H9 (cell line): Measurements from ENCODE around the gene LRMDA. TPM values are rescaled to one million over a fixed set of nuclear protein-coding genes. Genes with fewer than 3 reads are reported as not detected.

Source experiments
- DNase-seq: peaks from one replicate; pipeline ENCODE4 v3.0.0-alpha.2; 2017
- H2AFZ ChIP-seq: one replicate; pipeline ENCODE4 v1.6.1; 2013; ENCODE audit warnings: mild to moderate bottlenecking, low read length, control low read depth, moderate library complexity
- H2AK5ac ChIP-seq: 2 replicates; pipeline ENCODE4 v1.6.1; 2013; ENCODE audit warnings: low read length, control low read depth, mixed read lengths; ENCODE audit not compliant: insufficient read length
- H2BK120ac ChIP-seq: one replicate; pipeline ENCODE4 v1.6.1; 2013; ENCODE audit warnings: low read depth, mild to moderate bottlenecking, low read length, control low read depth, inconsistent platforms; ENCODE audit not compliant: poor library complexity, severe bottlenecking
- H2BK12ac ChIP-seq: 2 replicates; pipeline ENCODE4 v1.6.1; 2013; ENCODE audit warnings: low read length, control low read depth, mixed read lengths, low read depth; ENCODE audit not compliant: insufficient read length
- H2BK15ac ChIP-seq: 2 replicates; pipeline ENCODE4 v1.6.1; 2013; ENCODE audit warnings: low read depth, low read length, control low read depth
- H2BK20ac ChIP-seq: one replicate; pipeline ENCODE4 v1.6.1; 2013; ENCODE audit warnings: low read depth, mild to moderate bottlenecking, low read length, control low read depth, inconsistent platforms; ENCODE audit not compliant: poor library complexity, severe bottlenecking
- H2BK5ac ChIP-seq: 2 replicates; pipeline ENCODE4 v1.6.1; 2013; ENCODE audit warnings: low read length, control low read depth, mixed read lengths; ENCODE audit not compliant: insufficient read length
- H3K14ac ChIP-seq: 2 replicates; pipeline ENCODE4 v1.6.1; 2013; ENCODE audit warnings: low read length, control low read depth; ENCODE audit not compliant: insufficient read depth
- H3K18ac ChIP-seq: 2 replicates; pipeline ENCODE4 v1.6.1; 2013; ENCODE audit warnings: low read depth, mild to moderate bottlenecking, mixed read lengths, low read length, control low read depth; ENCODE audit not compliant: insufficient read length
- H3K23ac ChIP-seq: 2 replicates; pipeline ENCODE4 v1.6.1; 2013; ENCODE audit warnings: low read length, control low read depth, mixed read lengths, low read depth; ENCODE audit not compliant: insufficient read length
- H3K23me2 ChIP-seq: 2 replicates; pipeline ENCODE4 v1.6.1; 2013; ENCODE audit warnings: low read depth, mild to moderate bottlenecking, mixed read lengths, low read length, control low read depth; ENCODE audit not compliant: insufficient read length, poor library complexity, severe bottlenecking
- H3K27ac ChIP-seq: 2 replicates; pipeline ENCODE4 v1.5.1; 2013; ENCODE audit warnings: low read length, control low read depth, mixed read lengths, low read depth; ENCODE audit not compliant: insufficient read length
- H3K27me3 ChIP-seq: 2 replicates; pipeline ENCODE4 v1.6.1; 2013; ENCODE audit warnings: low read length, control low read depth, inconsistent platforms; ENCODE audit not compliant: insufficient read depth
- H3K4ac ChIP-seq: 2 replicates; pipeline ENCODE4 v1.6.1; 2013; ENCODE audit warnings: low read depth, mild to moderate bottlenecking, control low read depth, inconsistent platforms, low read length, moderate library complexity
- H3K4me1 ChIP-seq: 2 replicates; pipeline ENCODE4 v1.6.1; 2013; ENCODE audit warnings: low read length, control low read depth, inconsistent platforms; ENCODE audit not compliant: insufficient read depth
- H3K4me2 ChIP-seq: 2 replicates; pipeline ENCODE4 v1.6.1; 2013; ENCODE audit warnings: low read length, control low read depth, mixed read lengths; ENCODE audit not compliant: insufficient read length, insufficient read depth
- H3K56ac ChIP-seq: 2 replicates; pipeline ENCODE4 v1.6.1; 2013; ENCODE audit warnings: low read depth, mild to moderate bottlenecking, mixed read lengths, low read length, control low read depth; ENCODE audit not compliant: insufficient read length
- H3K79me1 ChIP-seq: 2 replicates; pipeline ENCODE4 v1.6.1; 2013; ENCODE audit warnings: low read depth, mild to moderate bottlenecking, moderate library complexity, low read length, control low read depth, inconsistent platforms; ENCODE audit not compliant: insufficient read depth, poor library complexity, severe bottlenecking
- H3K79me2 ChIP-seq: 2 replicates; pipeline ENCODE4 v1.6.1; 2013; ENCODE audit warnings: low read length, control low read depth, inconsistent platforms; ENCODE audit not compliant: insufficient read depth
- H3K9ac ChIP-seq: 2 replicates; pipeline ENCODE4 v1.6.1; 2013; ENCODE audit warnings: low read length, control low read depth, mixed read lengths; ENCODE audit not compliant: insufficient read length; ENCODE audit errors: extremely low read depth
- H3K9me3 ChIP-seq: one replicate; pipeline ENCODE4 v1.6.1; 2013; ENCODE audit warnings: low read depth, low read length, inconsistent platforms; ENCODE audit not compliant: control insufficient read depth
- H3T11ph ChIP-seq: one replicate; pipeline ENCODE4 v1.6.1; 2013; ENCODE audit warnings: mild to moderate bottlenecking, low read length, control low read depth, inconsistent platforms
- H4K20me1 ChIP-seq: one replicate; pipeline ENCODE4 v1.6.1; 2013; ENCODE audit not compliant: control insufficient read depth, insufficient read length, insufficient read depth
- H4K5ac ChIP-seq: 2 replicates; pipeline ENCODE4 v1.6.1; 2013; ENCODE audit warnings: low read depth, mild to moderate bottlenecking, mixed read lengths, low read length, control low read depth; ENCODE audit not compliant: insufficient read length
- H4K8ac ChIP-seq: replicated peaks from 2 replicates; pipeline ENCODE4 v1.6.1; 2013; ENCODE audit warnings: low read length, control low read depth, mixed read lengths, low read depth; ENCODE audit not compliant: insufficient read length
- H4K91ac ChIP-seq: 2 replicates; pipeline ENCODE4 v1.6.1; 2013; ENCODE audit warnings: low read depth, mild to moderate bottlenecking, moderate library complexity, mixed read lengths, low read length, control low read depth; ENCODE audit not compliant: insufficient read length
- H3K27ac Mint-ChIP-seq, 3 experiments: 2 replicates in 2 of 3; 3 replicates in 1 of 3; pipeline ENCODE4 v1.8.0; 2020 to 2021; ENCODE audit warnings: mixed read lengths in 3 of 3, mild to moderate bottlenecking in 1 of 3, moderate library complexity in 1 of 3
- H3K27me3 Mint-ChIP-seq: 2 replicates; pipeline ENCODE4 v1.8.0; 2021; ENCODE audit warnings: low read depth, mild to moderate bottlenecking, moderate library complexity, mixed read lengths
- H3K36me3 Mint-ChIP-seq, 3 experiments: 2 replicates in 2 of 3; 3 replicates in 1 of 3; pipeline ENCODE4 v1.8.0; 2020 to 2021; ENCODE audit warnings: low read depth in 3 of 3, mixed read lengths in 3 of 3; ENCODE audit not compliant: insufficient read depth in 1 of 3
- H3K4me1 Mint-ChIP-seq, 2 experiments: 2 replicates each; pipeline ENCODE4 v1.8.0; 2020; ENCODE audit warnings: mixed read lengths in 2 of 2
- H3K4me3 Mint-ChIP-seq, 2 experiments: 2 replicates in 1 of 2; 3 replicates in 1 of 2; pipeline ENCODE4 v1.8.0; 2020 to 2021; ENCODE audit warnings: mild to moderate bottlenecking in 2 of 2, mixed read lengths in 2 of 2, moderate library complexity in 1 of 2
- H3K9me3 Mint-ChIP-seq, 2 experiments: 2 replicates in 1 of 2; 3 replicates in 1 of 2; pipeline ENCODE4 v1.8.0; 2020; ENCODE audit warnings: mild to moderate bottlenecking in 2 of 2, mixed read lengths in 2 of 2, moderate library complexity in 1 of 2
- WGBS: extraction: QIAGEN DNeasy Blood & Tissue Kit; methylation state at CpG from one replicate; pipeline ENCODE4 v1.1.7; 2013; ENCODE audit warnings: missing lambda C conversion rate, low lambda C conversion rate, mixed read lengths; ENCODE audit not compliant: insufficient read length; ENCODE audit errors: extremely low coverage; 5-methylcytosine and 5-hydroxymethylcytosine counted together
- total RNA-seq: library from RNA; stranded (reverse); gene quantifications from 2 replicates; pipeline ENCODE4 v1.2.1, GENCODE V29; 2021
- TF ChIP-seq, protein P1 (sequence below): fragments of 200-600 bp; sonication (generic); conservative IDR thresholded peaks from 3 replicates; pipeline ENCODE4 v1.8.0; 2021; ENCODE audit warnings: antibody characterized with exemption, mild to moderate bottlenecking

The LRMDA gene
- total RNA-seq, 1 experiment from 2014 or later = 1.8 TPM

DNA sequence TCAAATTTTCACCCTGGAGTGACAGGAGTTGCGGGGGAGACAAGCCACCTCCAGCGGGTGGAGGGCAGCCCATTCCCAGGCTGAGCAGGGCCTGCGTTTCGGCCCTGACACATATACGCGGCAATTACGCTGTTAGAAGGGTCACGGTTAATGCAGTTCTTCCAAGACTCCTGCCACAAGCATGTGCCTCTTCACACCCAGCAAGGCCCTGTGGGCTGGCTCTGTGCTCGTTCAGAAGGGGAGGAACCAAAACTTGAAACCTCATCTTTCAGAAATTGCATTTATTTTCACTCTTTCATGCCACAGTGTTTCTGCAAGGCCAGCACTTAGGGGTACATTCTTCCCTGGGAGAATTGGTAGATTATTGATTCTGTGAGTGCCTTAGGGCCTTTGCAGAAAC lies 24.7 kb downstream of the LRMDA start:
- Histone ChIP-seq H3K4me2 (no peak overlapping the region), H3K27ac (no peak overlapping the region), H3K79me1 (no peaks in the 10 kb centered on the region), H2AFZ (no peak overlapping the region), H3T11ph (no peak overlapping the region), H3K9ac (no peak overlapping the region), H2BK120ac (no peak overlapping the region), H4K5ac (no peak overlapping the region), H4K8ac (no peak overlapping the region), H3K9me3 (no peaks in the 10 kb centered on the region), H3K56ac (no peak overlapping the region), H3K4me1 (peaks cover 5% of the 10 kb centered on the region; the same call in 1 of the 2 replicates), H2BK20ac (no peak overlapping the region), H3K23me2 (no peaks in the 10 kb centered on the region), H3K4ac (no peak overlapping the region), H3K18ac (no peak overlapping the region), H4K20me1 (no peaks in the 10 kb centered on the region), H4K91ac (no peak overlapping the region), H2BK15ac (no peak overlapping the region), H3K14ac (no peak overlapping the region), H3K23ac (no peak overlapping the region), H3K79me2 (no peaks in the 10 kb centered on the region), H3K27me3 (peaks cover 6% of the 10 kb centered on the region; the same call in 1 of the 2 replicates), H2BK12ac (no peak overlapping the region), H2AK5ac (no peak overlapping the region), H2BK5ac (no peak overlapping the region)
- no peaks in the 10 kb centered on the region; a peak in 1 of 5 replicates for H3K9me3 Mint-ChIP-seq
- DNase-seq = no peak
- H3K36me3 Mint-ChIP-seq = no peaks in the 10 kb centered on the region
- no peak overlapping the region for H3K27ac Mint-ChIP-seq
- WGBS = no CpG with 5 or more reads among the region's 9 CpGs
- H3K4me1 Mint-ChIP-seq = peaks cover 24% of the 10 kb centered on the region in 2 experiments
- TF ChIP-seq, protein P1, sequence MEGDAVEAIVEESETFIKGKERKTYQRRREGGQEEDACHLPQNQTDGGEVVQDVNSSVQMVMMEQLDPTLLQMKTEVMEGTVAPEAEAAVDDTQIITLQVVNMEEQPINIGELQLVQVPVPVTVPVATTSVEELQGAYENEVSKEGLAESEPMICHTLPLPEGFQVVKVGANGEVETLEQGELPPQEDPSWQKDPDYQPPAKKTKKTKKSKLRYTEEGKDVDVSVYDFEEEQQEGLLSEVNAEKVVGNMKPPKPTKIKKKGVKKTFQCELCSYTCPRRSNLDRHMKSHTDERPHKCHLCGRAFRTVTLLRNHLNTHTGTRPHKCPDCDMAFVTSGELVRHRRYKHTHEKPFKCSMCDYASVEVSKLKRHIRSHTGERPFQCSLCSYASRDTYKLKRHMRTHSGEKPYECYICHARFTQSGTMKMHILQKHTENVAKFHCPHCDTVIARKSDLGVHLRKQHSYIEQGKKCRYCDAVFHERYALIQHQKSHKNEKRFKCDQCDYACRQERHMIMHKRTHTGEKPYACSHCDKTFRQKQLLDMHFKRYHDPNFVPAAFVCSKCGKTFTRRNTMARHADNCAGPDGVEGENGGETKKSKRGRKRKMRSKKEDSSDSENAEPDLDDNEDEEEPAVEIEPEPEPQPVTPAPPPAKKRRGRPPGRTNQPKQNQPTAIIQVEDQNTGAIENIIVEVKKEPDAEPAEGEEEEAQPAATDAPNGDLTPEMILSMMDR = no peak
- H3K27me3 Mint-ChIP-seq = peaks cover 49% of the 10 kb centered on the region
- no peak overlapping the region for H3K4me3 Mint-ChIP-seq
